ENCODE data around the gene SEC14L2. TPM values are rescaled to one million over a fixed set of nuclear protein-coding genes. Genes with fewer than 3 reads are reported as not detected.

Gene SEC14L2
- total and polyA plus RNA-seq, 2 donors (not counting 1 experiment from before 2014, with no cell fraction given): 0.24 to 0.67 TPM

DNA sequence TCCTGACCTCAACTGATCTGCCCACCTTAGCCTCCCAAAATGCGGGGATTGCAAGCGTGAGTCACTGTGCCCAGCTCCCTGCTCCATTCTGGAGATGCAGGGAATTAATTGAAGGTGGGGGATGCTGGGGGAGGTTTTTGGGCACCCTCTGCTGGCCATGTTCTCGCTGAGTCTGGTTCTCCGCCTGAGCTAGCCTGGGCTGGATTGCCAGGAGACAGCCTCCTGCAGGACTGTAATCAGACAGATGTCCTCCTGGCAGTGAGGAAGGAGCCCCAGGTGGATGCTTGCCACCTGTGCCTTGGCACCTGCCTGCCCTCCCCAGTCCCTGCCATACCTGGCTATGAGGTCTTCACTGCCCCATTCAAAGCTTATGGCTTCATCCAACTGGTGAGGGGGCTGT, 34.1 kb downstream of the SEC14L2 start:
- Mint-ChIP-seq H3K9me3 (ENCODE audit: insufficient read depth) (peaks cover 7% of the 10 kb centered on the region), H3K4me1 (peaks cover 26% of the 10 kb centered on the region), H3K4me3 (no peak overlapping the region), H3K27me3 (no peaks in the 10 kb centered on the region), H3K27ac (no peak overlapping the region)
- DNase-seq (no peak), ATAC-seq (ENCODE audit: low read depth) (no peak)
- peaks cover 0 to 28% (median 11%) of the 10 kb centered on the region in 3 donors for H3K9me3 ChIP-seq (ENCODE audit: control extremely low read depth in 1 of 3, control insufficient read depth in 2 of 3, insufficient read depth in 1 of 3, low read length in 2 of 3)
- H3K79me2 ChIP-seq (ENCODE audit: control insufficient read depth, insufficient read depth, low read length): no peaks in the 10 kb centered on the region
- TF ChIP-seq EZH2 (IDR thresholded peaks at IDR 0.05; ENCODE audit: borderline replicate concordance, insufficient read depth, low read depth, low read length, poor library complexity, severe bottlenecking): no peak
- TF ChIP-seq, protein P1, sequence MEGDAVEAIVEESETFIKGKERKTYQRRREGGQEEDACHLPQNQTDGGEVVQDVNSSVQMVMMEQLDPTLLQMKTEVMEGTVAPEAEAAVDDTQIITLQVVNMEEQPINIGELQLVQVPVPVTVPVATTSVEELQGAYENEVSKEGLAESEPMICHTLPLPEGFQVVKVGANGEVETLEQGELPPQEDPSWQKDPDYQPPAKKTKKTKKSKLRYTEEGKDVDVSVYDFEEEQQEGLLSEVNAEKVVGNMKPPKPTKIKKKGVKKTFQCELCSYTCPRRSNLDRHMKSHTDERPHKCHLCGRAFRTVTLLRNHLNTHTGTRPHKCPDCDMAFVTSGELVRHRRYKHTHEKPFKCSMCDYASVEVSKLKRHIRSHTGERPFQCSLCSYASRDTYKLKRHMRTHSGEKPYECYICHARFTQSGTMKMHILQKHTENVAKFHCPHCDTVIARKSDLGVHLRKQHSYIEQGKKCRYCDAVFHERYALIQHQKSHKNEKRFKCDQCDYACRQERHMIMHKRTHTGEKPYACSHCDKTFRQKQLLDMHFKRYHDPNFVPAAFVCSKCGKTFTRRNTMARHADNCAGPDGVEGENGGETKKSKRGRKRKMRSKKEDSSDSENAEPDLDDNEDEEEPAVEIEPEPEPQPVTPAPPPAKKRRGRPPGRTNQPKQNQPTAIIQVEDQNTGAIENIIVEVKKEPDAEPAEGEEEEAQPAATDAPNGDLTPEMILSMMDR (IDR thresholded peaks at IDR 0.05): no peak
- H3K27me3 ChIP-seq (replicated peaks in 1 of 4; ENCODE audit: control extremely low read depth in 1 of 4, control insufficient read depth in 3 of 4, insufficient read depth in 4 of 4, low read length in 3 of 4): no peaks in the 10 kb centered on the region
- H4K20me1 ChIP-seq (ENCODE audit: control insufficient read depth, insufficient read depth, low read length, poor library complexity, severe bottlenecking): no peaks in the 10 kb centered on the region
- no peaks in the 10 kb centered on the region for H3K36me3 ChIP-seq (replicated peaks in 1 of 2; ENCODE audit: control extremely low read depth in 1 of 2, control insufficient read depth in 1 of 2, extremely low read depth in 1 of 2, insufficient read depth in 2 of 2, low read length in 1 of 2)
- ChIA-PET POLR2A (no interaction called here), CTCF (no interaction called here)
- peaks cover 13 to 23% of the 10 kb centered on the region in 2 donors for H3K4me1 ChIP-seq (ENCODE audit: control insufficient read depth in 2 of 2, insufficient read depth in 2 of 2, low read length in 2 of 2)
- H2AFZ ChIP-seq (ENCODE audit: insufficient read depth, low read depth, low read length, poor library complexity, severe bottlenecking): no peak overlapping the region
- WGBS (ENCODE audit: insufficient coverage): 94% methylated on average over 2 of the region's 4 CpGs
- intact Hi-C loops (cut with micrococcal nuclease): no loop called here
- no peak overlapping the region for H3K4me3 ChIP-seq (ENCODE audit: control extremely low read depth in 1 of 5, extremely low read depth in 1 of 5, insufficient read depth in 1 of 5, low read depth in 2 of 5, low read length in 4 of 5)
- no peak overlapping the region for H3K4me2 ChIP-seq (replicated peaks; ENCODE audit: low read depth, low read length, poor library complexity, severe bottlenecking)
- H3K27ac ChIP-seq (ENCODE audit: low read length in 2 of 2): no peak overlapping the region
- H3K9ac ChIP-seq (ENCODE audit: low read length): no peak overlapping the region

DNA sequence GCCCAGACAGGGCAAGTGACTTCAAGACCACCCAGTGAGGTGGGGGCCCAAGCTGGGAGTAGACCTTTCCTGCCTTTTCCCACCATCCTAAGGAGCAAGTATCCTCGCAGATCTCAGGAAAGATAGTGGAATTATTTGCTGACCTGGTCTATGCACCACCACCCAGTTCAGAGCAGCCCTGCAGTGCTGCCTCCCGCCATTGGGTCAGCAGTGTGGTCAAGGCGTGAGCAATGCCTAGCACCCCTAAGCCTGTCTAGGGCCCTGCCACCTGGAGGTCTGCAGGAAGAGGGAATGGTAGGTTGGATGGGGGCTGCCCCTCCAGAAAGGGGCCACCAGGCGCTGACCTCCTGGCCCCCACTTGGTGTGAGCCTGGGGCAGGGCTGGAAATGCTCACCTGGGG, 35.3 kb downstream of the SEC14L2 start:
- H3K27me3 Mint-ChIP-seq: no peaks in the 10 kb centered on the region
- DNase-seq: no peak
- H4K20me1 ChIP-seq (ENCODE audit: control insufficient read depth, insufficient read depth, low read length, poor library complexity, severe bottlenecking): no peaks in the 10 kb centered on the region
- intact Hi-C loops (cut with micrococcal nuclease): no loop called here
- peaks cover 8 to 16% of the 10 kb centered on the region in 2 donors for H3K4me1 ChIP-seq (ENCODE audit: control insufficient read depth in 2 of 2, insufficient read depth in 2 of 2, low read length in 2 of 2)
- peaks cover 10% of the 10 kb centered on the region for H3K9me3 Mint-ChIP-seq (ENCODE audit: insufficient read depth)
- no peaks in the 10 kb centered on the region for H3K79me2 ChIP-seq (ENCODE audit: control insufficient read depth, insufficient read depth, low read length)
- ATAC-seq (ENCODE audit: low read depth): no peak
- H3K4me3 ChIP-seq (ENCODE audit: control extremely low read depth in 1 of 5, extremely low read depth in 1 of 5, insufficient read depth in 1 of 5, low read depth in 2 of 5, low read length in 4 of 5): no peak overlapping the region
- H3K4me2 ChIP-seq (replicated peaks; ENCODE audit: low read depth, low read length, poor library complexity, severe bottlenecking): no peak overlapping the region
- no peaks in the 10 kb centered on the region for H3K27me3 ChIP-seq (replicated peaks in 1 of 4; ENCODE audit: control extremely low read depth in 1 of 4, control insufficient read depth in 3 of 4, insufficient read depth in 4 of 4, low read length in 3 of 4)
- H3K9me3 ChIP-seq (ENCODE audit: control extremely low read depth in 1 of 3, control insufficient read depth in 2 of 3, insufficient read depth in 1 of 3, low read length in 2 of 3): peaks cover 0 to 31% (median 16%) of the 10 kb centered on the region in 3 donors
- no peak overlapping the region for H3K27ac ChIP-seq (ENCODE audit: low read length in 2 of 2)
- peaks cover 18% of the 10 kb centered on the region for H3K4me1 Mint-ChIP-seq
- H3K4me3 Mint-ChIP-seq: no peak overlapping the region
- ChIA-PET CTCF (no interaction called here), POLR2A (no interaction called here)
- no peaks in the 10 kb centered on the region for H3K36me3 ChIP-seq (replicated peaks in 1 of 2; ENCODE audit: control extremely low read depth in 1 of 2, control insufficient read depth in 1 of 2, extremely low read depth in 1 of 2, insufficient read depth in 2 of 2, low read length in 1 of 2)
- TF ChIP-seq, protein P1 (IDR thresholded peaks at IDR 0.05): no peak
- no peak for TF ChIP-seq EZH2 (IDR thresholded peaks at IDR 0.05; ENCODE audit: borderline replicate concordance, insufficient read depth, low read depth, low read length, poor library complexity, severe bottlenecking)
- WGBS (ENCODE audit: insufficient coverage): 90% methylated on average over 4 of the region's 4 CpGs
- H2AFZ ChIP-seq (ENCODE audit: insufficient read depth, low read depth, low read length, poor library complexity, severe bottlenecking): no peak overlapping the region
- H3K9ac ChIP-seq (ENCODE audit: low read length): no peak overlapping the region
- no peak overlapping the region for H3K27ac Mint-ChIP-seq
